Uterus (tissue), 2 donors: ENCODE measurements around the gene KLF13.

Source experiments
- POLR2A ChIP-seq, 2 donors: fragments of 450-650 bp; IDR thresholded peaks; one replicate each; pipeline ENCODE4 v1.6.1; 2016; ENCODE audit warnings: antibody characterized with exemption in 2 of 2, mild to moderate bottlenecking in 1 of 2, moderate library complexity in 1 of 2
- TF ChIP-seq, protein P1 (sequence below), 4 experiments: fragments of 200-600 bp in 2 of 4; fragments of 450-650 bp in 2 of 4; sonication (generic) in 2 of 4; IDR thresholded peaks; one replicate each; pipeline ENCODE4 v1.5.1; 2016 to 2019; ENCODE audit warnings: antibody characterized with exemption in 4 of 4, mild to moderate bottlenecking in 2 of 4, moderate library complexity in 1 of 4

DNA sequence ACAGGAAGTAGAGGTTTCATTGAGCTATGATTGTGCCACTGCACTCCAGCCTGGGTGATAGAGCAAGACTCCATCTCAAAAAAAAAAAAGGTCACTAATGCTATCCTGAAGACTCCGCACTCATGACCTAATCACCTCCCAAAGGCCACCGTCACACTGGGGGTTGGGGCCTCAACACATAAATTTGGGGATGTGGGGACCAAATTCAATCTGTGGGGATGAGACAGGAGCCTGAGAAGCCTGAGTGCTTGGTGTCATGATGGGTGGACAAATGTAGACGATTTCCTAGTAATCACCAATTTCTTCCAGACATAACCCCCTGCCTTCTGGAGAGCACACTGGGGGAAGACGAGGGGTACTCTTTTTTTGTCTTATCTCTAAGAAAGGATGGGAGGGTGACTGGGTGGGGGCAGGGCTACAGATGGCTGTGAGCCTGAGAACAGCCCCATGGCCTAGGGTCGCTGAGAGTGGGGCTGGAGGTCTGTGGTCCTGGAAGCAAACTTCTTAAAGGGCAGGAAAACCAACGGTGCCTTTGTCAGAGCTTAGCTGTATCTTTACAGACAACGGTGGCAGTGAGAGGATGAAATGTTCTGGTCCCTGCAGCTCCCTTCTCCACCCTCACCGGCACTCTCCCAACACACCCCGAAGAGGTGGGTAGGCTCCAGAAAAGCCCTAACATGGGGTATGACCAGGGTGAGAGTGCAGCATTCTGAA lies 16.6 kb upstream of the KLF13 start:
- TF ChIP-seq, protein P1, sequence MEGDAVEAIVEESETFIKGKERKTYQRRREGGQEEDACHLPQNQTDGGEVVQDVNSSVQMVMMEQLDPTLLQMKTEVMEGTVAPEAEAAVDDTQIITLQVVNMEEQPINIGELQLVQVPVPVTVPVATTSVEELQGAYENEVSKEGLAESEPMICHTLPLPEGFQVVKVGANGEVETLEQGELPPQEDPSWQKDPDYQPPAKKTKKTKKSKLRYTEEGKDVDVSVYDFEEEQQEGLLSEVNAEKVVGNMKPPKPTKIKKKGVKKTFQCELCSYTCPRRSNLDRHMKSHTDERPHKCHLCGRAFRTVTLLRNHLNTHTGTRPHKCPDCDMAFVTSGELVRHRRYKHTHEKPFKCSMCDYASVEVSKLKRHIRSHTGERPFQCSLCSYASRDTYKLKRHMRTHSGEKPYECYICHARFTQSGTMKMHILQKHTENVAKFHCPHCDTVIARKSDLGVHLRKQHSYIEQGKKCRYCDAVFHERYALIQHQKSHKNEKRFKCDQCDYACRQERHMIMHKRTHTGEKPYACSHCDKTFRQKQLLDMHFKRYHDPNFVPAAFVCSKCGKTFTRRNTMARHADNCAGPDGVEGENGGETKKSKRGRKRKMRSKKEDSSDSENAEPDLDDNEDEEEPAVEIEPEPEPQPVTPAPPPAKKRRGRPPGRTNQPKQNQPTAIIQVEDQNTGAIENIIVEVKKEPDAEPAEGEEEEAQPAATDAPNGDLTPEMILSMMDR (IDR thresholded peaks at IDR 0.05) = no peak
- no peak for TF ChIP-seq POLR2A (IDR thresholded peaks at IDR 0.05)
